Measurements from ENCODE around the gene GPC4. TPM values are rescaled to one million over a fixed set of nuclear protein-coding genes. Genes with fewer than 3 reads are reported as not detected.

The GPC4 gene
- polyA plus RNA-seq, 1 donor from 2014 or later: 1.2 TPM

- Histone ChIP-seq H3K9me2 (ENCODE audit: insufficient read depth, low read length) (no peaks in the 10 kb centered on the region), H3K79me2 (replicated peaks; ENCODE audit: insufficient read depth, low read length) (no peaks in the 10 kb centered on the region), H3K4me2 (ENCODE audit: low read length) (no peak overlapping the region), H2AFZ (ENCODE audit: low read depth, low read length) (no peak overlapping the region), H3K9ac (ENCODE audit: low read length) (no peak overlapping the region), H3K36me3 (ENCODE audit: insufficient read depth, low read length) (no peaks in the 10 kb centered on the region), H3F3A (ENCODE audit: insufficient read depth, low read length, poor library complexity, severe bottlenecking) (no peaks in the 10 kb centered on the region), H3K27me3 (ENCODE audit: insufficient read depth, low read depth, low read length) (no peaks in the 10 kb centered on the region), H3K27ac (ENCODE audit: low read length) (no peak overlapping the region), H3K9me3 (ENCODE audit: low read length) (no peaks in the 10 kb centered on the region), H4K20me1 (ENCODE audit: insufficient read depth) (no peaks in the 10 kb centered on the region), H3K4me3 (ENCODE audit: low read length) (no peak overlapping the region)
- TF ChIP-seq POLR2AphosphoS5 (IDR thresholded peaks at IDR 0.05) (no peak), TAF1 (IDR thresholded peaks at IDR 0.05; ENCODE audit: low read depth) (no peak), MXI1 (conservative IDR thresholded peaks at IDR 0.05; ENCODE audit: poor library complexity, severe bottlenecking) (no peak), RAD21 (conservative IDR thresholded peaks at IDR 0.05) (no peak), REST (IDR thresholded peaks at IDR 0.05; ENCODE audit: borderline replicate concordance) (no peak)
These were observed 121.2 kb downstream of the GPC4 start for GRCh38 chrX:133294126-133294525.

DNA sequence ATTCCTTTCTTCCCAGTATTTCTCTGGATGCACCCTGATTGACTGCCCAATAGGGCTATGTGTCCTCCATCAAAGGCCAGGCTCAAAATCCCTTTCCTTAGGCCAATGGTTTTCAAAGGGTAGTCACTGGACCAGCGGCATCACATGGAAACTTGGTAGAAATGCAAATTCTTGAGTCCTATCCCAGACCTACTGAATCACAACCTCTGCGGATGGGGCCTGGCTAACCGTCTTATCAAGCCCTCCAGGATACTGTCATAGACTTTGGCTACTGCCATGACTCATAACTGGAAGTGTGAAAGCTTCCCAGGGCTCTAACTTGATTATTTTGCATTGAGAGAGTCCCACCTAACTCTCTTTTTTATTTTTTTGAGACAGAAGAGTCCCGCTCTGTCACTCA lies 125.2 kb downstream of the GPC4 start:
- H3K36me3 ChIP-seq (ENCODE audit: insufficient read depth, low read length): no peaks in the 10 kb centered on the region

More for the DNA sequence above, 125.2 kb downstream of the GPC4 start:
- Histone ChIP-seq H3F3A (ENCODE audit: insufficient read depth, low read length, poor library complexity, severe bottlenecking) (no peaks in the 10 kb centered on the region), H3K4me2 (ENCODE audit: low read length) (no peak overlapping the region), H2AFZ (ENCODE audit: low read depth, low read length) (no peak overlapping the region), H3K79me2 (replicated peaks; ENCODE audit: insufficient read depth, low read length) (no peaks in the 10 kb centered on the region), H3K9ac (ENCODE audit: low read length) (no peak overlapping the region), H3K27ac (ENCODE audit: low read length) (no peak overlapping the region), H3K27me3 (ENCODE audit: insufficient read depth, low read depth, low read length) (no peaks in the 10 kb centered on the region), H3K4me3 (ENCODE audit: low read length) (no peak overlapping the region), H4K20me1 (ENCODE audit: insufficient read depth) (no peaks in the 10 kb centered on the region), H3K9me2 (ENCODE audit: insufficient read depth, low read length) (no peaks in the 10 kb centered on the region), H3K9me3 (ENCODE audit: low read length) (no peaks in the 10 kb centered on the region)
- TF ChIP-seq REST (IDR thresholded peaks at IDR 0.05; ENCODE audit: borderline replicate concordance): no peak
- no peak for TF ChIP-seq TAF1 (IDR thresholded peaks at IDR 0.05; ENCODE audit: low read depth)
